Cerebellar nuclear complex (tissue), 1 donor: ENCODE data around the gene LRRC45.

Experiments
- DNase-seq, 2 experiments: peaks; one replicate each; lab custom pipeline; 2025; lab: John Stamatoyannopoulos, UW

LRRC45 gene

DNA sequence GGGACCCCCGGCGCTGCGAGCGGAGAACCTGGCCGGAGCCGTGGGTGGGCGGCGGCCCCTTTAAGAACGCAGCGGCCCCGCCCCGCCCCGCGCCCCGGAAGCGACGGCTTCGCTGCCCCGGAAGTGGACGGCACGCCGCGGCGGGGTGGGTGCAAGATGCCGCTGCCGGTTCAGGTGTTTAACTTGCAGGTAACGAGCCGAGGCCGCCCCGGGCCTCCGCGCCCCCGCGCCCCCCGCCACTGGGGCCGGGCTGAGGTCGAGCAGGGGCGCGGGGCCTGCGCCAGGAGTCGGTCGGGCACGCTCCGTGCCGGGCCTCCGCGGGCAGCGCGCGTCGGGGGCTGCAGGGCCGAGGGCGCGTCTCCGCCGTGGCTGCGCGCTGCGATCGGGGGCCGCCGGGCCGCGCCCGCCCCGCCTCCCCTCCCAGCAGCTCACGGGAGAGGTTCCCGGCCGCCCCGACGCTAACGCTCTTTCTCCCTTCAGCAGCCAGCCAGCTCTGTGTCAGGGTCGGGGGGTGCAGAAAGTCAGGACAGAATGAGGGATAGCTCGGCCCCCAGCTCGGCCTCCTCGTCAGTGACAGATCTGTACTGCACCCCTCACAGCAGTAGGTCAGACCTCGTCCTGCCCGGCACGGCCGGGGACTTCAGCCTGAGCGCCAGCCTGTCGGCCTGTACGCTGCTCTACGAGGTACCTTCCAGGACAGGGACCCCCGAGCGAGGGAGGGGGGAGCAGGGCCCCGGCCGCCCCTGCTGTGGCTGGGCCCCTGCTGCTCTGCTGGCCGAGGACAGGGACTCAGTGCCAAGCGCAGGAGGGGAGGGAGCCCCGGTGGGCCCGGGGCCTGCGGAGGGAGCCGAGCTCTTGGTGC lies 28.9 kb downstream of the LRRC45 start, which contains the start of the genes GPS1 and RFNG:
Gene GPS1, plus strand, starts transcription at position 123 of the 862 bp plus-strand sequence. Its CDS starts 34 bp downstream, at position 157.
Gene RFNG, minus strand, starts transcription at position 36 of the 862 bp plus-strand sequence. CDS start 45 bp downstream, outside the sequence.
- DNase-seq = peak in 1 of 2 experiments; percentile 3

DNA sequence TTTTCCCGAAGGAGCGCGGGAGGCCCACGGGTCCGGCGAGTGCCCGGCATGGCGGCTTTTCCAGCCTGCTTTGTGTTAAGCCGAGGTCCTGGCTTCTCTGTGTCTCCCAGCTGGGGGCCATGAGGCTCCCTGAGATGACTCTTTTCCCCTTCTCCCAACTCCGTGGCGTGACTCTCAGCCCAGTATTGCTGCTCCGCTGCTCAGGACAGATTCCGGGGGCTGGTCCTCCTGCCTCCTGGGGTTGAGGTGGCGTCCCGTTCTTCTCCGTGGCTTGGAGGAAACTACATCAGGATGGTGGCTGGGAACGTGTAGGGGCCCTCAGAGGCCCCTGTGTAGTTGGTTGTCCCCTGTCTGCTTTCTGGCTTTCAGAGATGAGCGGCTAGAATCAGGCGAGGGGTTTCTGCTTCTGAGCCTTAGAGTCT lies 29.5 kb downstream of the LRRC45 start:
- no peak for DNase-seq

DNA sequence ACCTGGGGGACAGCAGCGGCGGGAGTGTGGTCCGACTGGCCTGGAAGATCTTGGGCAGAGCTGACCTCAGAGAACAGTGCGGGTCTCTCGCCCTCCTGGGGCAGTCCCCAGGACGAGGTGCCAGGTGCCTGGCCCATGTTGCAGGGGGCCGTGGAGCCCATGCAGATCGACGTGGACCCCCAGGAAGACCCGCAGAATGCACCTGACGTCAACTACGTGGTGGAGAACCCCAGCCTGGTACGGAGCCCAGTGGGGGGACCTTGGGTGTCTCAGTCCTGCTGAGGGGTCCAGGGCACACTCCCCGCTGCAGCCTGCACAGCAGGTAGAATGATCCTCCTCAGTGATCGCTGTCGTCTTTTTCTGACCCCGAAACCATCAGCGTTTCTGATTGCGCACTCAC lies 30.0 kb downstream of the LRRC45 start:
- DNase-seq = no peak

DNA sequence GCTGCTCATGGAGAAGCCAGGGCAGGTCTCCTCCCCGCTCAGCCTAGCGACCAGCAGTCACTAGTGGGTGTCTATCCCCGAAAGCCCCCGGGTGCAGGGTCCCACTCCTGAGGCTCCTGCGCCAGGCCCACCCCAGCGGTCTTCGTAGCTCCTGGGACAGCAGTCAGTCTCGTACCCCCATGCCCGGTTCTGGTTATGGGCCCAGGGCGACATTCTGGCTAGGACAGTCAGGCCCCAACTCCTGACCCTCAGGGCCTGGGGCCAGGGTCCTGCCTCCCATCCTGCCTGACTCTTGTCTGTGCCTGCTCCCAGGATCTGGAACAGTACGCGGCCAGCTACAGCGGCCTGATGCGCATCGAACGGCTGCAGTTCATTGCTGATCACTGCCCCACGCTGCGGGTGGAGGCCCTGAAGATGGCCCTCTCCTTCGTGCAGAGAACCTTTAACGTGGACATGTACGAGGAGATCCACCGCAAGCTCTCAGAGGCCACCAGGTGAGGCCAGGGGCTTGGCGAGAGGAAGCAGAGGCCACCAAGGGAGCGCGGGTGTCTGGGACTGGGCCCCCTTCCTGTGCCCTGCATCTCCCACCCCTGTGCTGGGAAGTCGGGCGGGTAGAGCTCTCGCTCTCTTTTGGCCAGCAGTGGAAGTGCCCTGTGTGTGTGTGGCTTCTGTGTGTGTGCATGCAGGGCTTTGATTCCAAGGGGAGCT lies 30.6 kb downstream of the LRRC45 start:
- no peak for DNase-seq

DNA sequence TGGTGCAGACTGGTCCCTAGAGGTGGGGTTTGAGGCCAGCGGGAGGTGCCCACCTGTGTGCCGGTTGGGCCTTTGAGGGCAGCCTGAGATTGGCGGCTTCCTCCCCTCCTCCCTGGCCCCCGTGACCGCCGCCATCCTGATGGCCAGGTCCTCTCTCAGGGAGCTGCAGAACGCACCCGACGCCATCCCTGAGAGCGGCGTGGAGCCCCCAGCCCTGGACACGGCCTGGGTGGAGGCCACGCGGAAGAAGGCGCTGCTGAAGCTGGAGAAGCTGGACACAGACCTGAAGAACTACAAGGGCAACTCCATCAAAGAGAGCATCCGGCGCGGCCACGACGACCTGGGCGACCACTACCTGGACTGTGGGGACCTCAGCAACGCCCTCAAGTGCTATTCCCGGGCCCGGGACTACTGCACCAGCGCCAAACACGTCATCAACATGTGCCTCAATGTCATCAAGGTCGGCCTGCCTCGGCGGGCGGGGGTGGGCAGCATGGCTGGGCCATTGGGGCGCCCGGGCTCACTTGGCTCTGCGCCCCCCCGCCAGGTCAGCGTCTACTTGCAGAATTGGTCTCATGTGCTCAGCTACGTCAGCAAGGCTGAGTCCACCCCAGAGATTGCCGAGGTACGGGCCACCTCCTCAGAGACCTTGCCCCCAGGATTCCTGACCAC lies 31.4 kb downstream of the LRRC45 start:
- DNase-seq = no peak

DNA sequence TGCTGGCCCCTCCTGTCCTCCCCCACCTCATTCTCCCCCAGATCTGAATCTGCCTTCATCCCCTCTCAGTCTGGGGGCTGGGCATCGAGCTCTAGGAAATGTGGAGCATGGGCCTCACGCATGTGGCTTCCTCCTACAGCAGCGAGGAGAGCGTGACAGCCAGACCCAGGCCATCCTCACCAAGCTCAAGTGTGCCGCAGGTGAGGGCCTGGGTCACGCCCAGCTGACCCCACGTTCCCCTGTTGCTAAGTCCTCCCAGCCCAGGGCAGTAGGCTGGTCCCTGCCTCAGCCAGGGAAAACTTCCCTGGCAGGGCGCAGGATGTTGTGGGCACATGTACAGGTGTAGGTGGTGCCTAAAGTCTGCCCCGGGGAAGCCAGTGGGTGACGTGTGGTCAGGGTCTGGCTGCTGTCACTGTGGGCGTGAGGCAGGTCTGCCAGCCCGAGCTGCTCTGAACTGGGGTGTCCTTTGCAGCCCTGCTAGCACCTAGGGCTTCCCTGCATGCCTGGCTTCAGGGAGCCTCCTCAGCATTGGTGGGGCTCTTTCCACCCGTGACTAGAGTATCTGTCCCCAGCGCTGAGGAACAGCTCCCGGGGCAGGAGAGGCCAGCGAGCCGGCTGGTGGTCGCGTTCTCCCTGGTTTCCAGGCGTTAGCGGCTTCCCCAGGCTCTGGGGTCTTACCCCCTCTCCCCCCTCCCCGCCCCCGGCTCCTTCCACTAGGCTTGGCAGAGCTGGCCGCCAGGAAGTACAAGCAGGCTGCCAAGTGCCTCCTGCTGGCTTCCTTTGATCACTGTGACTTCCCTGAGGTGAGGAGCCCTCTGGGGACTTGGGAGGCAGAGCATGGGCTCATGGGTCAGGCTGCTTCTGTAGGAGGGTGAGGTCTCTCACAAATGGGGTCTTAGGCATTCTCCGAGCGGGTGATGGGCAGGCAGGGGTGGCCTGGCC lies 32.2 kb downstream of the LRRC45 start:
- no peak for DNase-seq

DNA sequence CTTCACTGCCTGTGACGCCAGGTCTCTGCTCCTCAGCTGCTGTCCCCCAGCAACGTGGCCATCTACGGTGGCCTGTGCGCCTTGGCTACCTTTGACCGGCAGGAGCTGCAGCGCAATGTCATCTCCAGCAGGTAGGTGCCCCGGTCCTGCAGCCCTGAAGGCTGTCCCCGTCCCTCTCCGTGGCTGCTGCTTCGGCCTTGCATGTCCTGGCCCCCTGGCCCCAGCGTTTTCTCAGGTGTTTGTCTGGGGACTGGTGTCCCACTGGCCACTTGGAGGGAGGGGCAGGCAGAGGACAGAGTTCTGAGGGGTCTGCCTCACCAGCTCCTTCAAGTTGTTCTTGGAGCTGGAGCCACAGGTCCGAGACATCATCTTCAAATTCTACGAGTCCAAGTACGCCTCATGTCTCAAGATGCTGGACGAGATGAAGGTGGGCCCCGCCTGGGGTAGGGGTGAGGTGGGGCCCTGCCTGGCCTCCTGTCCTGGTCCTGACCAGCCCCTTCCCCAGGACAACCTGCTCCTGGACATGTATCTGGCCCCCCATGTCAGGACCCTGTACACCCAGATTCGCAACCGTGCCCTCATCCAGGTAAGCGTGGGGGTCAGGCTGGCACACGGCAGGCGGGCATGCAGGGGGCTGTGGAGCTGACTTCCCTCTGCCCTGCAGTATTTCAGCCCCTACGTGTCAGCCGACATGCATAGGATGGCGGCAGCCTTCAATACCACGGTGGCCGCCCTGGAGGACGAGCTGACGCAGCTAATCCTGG lies 33.0 kb downstream of the LRRC45 start:
- DNase-seq = no peak

DNA sequence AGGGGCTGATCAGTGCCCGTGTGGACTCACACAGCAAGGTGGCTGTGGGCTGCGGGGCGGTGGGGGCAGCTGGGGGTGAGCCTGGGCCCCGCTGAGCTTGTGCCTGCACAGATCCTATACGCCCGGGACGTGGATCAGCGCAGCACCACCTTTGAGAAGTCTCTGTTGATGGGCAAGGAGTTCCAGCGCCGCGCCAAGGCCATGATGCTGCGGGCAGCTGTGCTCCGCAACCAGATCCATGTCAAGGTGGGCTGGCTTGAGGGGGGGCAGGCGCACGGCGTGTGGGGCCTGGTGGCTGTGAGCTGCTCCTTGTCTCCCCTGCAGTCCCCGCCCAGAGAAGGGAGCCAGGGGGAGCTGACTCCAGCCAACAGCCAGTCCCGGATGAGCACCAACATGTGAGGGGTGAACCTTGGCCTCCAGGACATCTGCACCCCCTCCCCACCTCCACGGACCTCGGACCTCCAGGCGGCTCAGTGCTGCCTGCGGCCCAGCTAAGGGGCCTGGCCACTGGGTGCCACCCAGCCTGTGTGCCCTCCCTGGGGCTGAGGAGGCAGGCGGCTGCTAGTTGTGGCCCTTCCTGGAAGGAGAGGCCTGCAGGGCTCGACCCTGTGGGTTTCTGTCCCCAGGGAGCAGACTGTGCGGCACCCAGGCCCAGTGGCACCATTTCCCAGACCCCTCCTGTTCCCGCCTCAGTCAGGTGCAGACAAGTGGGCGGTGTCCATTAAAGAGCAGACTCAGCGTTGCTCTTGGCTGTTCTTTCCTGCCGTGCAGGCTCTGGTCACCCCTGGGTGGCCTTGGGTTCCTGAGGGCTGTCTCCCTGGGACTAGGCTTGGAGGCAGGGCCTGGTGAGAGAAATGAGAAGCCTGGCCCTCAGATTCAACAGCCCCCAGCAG lies 33.9 kb downstream of the LRRC45 start:
- no peak for DNase-seq

DNA sequence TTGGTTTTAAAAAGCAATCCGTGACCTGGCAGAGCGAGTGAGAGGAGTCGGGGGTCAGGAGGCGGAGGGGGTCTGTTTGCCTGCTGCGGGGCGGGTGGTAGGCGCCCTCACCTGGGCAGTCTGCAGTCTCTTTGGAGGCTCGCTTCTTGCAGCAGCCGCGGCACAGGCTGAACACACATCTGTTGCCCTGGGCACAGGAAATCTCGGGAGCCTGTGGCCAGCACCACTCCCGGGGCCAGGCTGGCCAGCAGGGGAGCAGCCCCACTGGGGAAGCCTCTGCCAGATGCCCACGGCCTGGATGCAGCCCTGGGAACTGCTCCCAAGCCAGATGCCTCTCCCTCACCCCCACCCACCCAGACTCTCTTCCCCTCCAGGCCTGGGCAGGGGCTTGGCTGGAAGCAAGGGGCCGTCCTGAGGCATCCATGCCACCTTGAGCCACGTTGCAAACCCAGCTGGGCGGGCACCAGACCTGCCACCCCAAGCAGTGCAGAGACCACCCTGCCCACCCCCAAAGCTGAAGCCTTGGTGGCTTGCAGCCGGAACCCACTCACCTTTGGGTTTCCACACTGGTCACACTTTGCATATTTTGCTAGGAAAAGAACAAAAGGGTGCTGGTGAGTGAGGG lies 35.2 kb downstream of the LRRC45 start:
- DNase-seq = no peak

DNA sequence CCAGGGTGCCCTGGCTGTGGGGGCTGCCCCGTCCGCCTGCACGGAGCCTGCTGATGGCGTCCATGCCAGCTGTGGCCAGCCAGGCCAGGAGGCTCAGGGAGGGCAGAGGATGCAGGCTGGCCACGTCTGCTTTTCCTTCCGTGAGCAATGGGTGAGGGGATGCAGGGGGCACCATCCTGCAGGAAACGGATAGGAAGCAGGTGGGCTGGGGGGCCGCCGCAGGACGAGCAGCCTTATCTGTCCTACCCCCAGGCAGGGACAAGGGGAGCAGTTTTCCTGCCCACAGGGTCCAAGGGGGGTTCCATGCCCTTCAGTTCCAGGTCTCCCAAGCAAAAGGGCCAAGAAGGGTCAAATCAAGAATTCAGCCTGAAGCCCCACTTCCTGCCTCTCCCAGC lies 35.7 kb downstream of the LRRC45 start:
- DNase-seq = no peak

DNA sequence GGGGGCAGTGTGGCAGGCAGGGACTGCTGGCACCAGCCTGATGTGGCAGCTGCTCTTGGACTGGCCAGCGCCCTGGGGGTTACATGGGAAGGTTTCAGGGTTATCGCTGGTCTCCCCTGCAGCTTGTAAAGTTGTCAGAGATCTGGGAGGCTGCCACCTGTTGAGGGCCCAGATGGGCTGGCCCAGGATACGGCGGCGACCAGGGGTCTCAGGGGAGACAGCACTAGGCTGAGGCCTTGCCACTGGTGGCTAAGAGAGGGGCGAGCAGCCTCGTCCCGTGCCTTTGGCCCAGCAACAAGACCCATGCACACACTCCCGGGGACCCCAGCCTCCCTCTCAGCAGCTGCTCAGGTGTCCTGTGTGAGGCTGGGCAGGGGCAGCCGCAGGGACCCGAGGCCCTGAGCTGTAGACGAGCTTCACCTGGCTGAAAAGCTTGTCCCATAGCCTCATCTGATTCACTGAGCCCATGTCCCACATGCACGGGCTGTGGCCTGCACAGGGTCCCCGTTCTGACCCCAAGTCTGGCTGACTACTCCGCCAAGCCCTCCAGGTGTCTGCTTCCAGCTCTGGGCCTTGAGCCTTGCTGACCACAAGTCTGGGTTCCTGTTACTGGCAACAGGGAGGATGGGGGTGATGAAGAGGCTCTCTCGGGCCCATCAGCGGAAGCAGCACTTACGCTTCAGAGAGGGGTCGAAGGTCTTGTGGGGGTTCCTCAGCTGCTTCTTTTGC lies 36.3 kb downstream of the LRRC45 start:
- no peak for DNase-seq

DNA sequence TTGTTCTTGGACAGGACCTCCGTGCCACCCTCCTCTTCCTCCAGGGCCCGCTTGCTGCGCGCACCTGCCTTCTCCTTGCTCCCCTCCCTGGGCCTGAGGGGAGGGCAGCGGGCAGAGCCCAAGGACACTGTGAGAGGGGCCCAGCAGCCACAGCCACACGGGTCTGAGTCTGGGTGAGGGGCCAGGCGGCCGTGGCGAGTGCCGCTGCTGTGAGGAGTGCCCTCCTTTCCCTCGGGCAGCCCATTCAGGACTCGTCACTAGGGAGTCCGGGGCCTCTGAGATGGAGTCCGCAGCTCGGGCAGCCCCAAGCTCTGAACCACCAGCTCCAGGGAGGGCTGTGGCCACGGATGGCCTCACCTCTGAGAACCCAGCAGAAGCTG lies 36.9 kb downstream of the LRRC45 start:
- DNase-seq = no peak

DNA sequence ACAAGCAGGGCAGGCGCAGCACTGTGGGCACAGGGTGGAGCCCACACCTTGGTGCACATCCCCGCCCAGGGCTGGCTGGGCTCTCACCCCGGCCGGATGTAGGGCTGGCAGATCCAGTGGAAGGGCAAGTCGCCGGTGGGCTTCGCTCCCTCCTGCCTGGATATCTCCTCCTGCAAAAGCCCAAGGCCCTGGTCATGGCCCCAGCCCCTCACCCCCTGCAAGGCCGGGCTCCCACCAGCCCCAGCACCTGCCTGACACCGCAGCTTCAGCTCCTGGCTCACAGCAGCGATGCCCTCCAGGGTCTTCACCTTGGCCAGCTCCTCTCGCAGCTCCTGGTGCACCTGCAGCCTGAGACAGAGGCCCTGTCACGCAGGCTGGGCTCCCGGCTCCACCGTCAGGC lies 37.5 kb downstream of the LRRC45 start:
- DNase-seq = no peak

DNA sequence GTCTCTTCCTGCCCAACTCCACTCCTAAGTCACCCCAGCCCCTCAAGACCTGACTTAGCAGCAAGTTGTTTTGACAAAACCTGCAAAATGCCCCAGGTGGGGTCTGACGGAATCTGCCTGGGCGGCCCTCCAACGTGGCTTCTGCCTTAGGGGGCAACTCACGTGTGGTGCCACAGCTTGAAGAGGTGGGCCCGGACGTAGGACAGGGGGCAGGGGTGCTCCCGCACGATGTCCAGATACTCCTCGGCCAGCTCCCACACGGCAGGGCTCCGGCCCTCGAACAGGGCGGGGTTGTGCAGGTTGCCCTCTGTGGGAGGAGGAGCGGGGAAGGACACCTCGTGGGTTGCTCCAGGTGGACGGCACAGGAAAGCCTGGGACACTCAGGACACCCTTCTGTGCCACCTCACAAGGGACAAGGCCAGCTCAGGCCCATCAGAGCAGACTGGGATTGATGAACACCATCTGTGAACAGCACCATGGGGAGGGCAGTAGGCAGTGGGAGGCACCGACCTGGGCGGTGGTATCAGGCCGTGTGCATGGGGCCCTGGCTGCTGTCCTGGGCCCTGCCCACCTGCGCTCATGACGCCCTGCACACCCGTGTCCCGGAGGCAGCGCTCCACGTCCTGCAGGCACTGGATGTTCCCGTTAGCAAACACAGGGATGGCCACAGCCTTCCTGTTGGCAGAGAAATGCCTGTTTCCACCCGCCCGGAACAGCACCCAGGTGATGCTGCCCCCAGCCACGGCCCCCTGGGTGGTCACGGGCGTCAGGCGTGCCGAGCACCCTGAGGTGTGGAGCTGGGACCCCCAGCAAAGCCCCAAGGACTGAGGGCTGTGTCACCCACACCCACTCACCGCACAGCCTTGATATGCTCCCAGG lies 38.2 kb downstream of the LRRC45 start:
- no peak for DNase-seq

DNA sequence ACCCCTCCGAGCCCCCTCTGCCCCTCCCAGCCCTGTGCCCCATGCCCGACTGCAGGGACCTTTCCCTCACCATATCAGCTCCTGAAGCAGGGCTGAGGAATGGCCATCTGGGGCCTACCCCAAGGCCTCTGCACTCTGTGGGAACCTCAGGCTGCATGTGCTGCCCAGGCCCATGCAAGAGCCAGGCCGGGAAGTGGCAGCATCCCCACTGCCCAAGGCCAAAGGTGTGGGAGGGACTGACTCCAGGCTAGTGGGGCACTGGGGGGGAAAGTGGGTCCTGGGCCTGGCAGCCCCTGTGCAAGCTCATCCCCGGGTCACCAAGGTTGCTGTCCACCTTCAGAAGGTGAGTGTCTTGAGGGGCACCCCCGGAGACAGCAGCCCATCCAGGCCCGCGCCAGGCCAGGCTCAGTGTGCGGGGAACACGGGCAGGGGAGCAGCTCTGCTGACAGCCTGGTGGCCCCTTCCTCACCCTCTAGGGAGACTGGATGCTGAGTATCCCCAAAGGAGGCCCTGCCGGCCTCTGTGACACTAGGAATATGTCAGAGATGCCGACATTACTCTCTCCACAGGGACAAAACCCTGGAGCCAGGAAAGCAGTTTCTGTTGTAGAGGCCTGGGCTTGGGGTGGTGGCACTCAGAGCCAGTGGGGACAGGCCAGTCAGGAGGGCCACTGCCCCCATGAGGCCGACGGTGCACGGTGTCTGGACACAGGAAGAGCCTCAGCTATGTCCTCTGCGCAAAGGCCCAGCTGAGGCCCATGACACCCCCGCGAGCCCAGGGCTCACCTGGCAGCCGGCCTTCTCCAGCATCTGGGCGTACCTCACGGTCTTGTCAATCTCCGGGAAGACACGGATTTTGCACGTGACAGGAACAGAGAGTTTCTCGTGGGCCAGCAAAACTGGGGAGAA lies 39.2 kb downstream of the LRRC45 start:
- no peak for DNase-seq

DNA sequence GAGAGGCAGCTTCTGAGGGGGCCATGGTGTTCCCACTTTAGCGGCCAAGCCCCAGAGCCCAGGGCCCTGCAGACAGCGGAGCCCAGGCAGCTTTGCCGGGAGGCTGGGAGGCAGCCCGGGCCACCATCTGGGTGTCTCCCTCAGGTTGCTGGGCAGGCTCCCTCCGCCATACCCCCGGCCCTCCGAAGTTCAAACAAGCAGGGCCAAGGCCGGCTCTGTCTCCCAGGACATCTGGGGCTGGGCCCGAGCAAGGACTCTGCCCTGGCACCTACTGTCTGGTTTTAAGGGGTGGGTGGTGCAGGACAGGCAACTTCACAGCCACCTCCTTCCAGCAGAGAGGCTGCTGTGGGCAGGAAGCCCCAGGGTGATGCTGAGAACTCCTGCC lies 39.9 kb downstream of the LRRC45 start:
- DNase-seq = no peak
